HG02970 (cell line): ENCODE results near the gene RABGEF1.
"Not testable (repeated sequence)": the region's sequence is repeated elsewhere in the genome, so short reads cannot be mapped to it uniquely, and the experiment has no call there.

Experiments used
- ATAC-seq: cut with Tn5 transposase; IDR thresholded peaks from one replicate; pipeline ENCODE4 v1.9.1; 2021; ENCODE audit warnings: mild to moderate bottlenecking, moderate library complexity, moderate number of reproducible peaks; ENCODE audit not compliant: unreplicated experiment, low FRiP score

RABGEF1 gene

DNA sequence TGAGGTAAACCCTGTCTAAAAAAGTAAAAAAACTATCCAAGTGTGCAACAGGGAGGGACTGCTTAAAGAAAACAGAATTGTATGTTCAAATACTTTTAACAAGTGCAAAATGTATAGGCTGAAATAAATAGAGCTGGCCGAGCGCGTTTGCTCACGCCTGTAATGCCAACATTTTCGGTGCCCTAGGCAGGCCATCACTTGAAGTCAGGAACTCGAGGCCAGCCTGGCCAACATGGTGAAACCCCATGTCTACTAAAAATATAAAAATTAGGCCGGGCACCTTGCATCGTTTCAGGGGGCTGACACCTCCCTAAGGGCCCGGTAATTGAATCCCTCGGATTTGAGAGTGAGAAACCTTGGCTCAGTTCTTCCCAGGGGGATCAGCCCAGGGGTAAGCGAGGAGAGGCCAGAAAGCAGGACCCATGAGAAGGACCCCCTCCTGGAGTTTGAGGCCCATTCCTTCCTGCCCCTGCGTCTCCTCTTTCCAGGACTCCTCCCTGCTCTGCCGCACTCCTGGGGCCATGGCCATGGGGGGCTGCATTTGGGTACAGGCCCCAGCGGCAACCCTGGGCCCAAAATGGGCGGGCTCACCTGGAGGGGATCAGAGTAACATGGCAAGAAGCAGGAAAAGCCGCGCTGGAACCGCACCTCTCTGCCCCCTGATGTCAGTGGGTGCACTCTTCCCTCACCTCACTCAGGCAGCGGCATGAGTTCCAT lies 105.0 kb downstream of the RABGEF1 start:
- no peak for ATAC-seq

DNA sequence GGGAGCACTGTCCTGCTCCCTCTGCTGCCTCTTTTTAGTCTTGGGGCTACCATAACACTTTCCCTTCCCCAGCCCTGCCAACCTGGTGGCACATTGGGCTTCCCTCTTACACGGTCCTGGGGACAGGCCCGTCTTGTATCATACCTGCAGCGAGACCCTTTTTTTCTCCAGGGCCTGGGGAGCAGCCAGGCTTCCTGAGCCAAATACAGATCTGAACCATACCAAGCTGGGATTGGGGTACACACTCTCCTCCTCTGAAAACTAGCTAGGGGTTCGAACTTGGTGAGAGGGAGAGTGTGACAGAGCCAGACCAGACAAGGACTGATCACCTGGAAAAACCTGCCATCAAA lies 105.5 kb downstream of the RABGEF1 start:
- not testable (repeated sequence) for ATAC-seq

- ATAC-seq, result not testable (repeated sequence)
Observed at GRCh38 chr7:66847523-66847855, 107.0 kb downstream of the RABGEF1 start.

DNA sequence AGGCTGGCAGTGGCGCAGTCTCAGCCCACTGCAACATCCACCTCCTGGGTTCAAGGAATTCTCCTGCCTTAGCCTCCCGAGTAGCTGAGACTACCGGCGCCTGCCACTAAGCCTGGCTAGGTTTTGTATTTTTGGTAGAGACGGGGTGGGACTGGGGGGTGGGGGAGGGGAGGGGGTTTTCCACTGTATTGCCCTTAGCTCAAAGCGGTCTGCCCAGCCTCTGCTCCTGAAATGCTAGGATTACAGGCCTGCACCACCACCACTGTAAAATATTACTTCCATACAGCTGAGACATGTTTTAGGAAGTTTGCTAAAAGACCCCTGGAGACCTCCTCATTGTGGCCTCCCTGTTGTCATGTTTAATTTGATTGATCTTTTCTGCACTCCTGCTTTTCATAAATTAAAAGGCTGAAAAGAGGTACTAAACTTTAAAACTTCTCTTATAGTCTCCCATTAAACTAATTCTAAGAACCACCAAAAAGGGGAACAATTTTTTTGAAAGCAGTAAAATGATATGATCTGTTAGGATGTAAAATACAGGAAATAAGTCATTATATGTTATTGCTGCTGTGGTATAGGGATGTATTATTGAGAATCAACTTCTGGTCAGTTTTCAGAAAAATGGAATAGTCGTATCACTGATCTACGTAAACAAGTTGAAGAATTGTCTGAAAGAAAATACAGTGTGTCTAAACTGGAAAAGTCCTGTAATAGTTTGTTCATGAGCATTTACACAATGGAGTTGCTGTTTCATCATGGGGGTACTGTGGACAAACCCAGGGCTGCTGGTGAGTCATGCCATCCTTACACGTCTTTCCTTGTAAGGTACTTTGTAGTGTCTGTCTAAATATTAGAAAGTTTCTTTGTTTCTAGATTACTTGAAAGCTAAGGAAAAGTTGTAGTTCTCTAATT lies 107.6 kb downstream of the RABGEF1 start:
- no peak for ATAC-seq

DNA sequence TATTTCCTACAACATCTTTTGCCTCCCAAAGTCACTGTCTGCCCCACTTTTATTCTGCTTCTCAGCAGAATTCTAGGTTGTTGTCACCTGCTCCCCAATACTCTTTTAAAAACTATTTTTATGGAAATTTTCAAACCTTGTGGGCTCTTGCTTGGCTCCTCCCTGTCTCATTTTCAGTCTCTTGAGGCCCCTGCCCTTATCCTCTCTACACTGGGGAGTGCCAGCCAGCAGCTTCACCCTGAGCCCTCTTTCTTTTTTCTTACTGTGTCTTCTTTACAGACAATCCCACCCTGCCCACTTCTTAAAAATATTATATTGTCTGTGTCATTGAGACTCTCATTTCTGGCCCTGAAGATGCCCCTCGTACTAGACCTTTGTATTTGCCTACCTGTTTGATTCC lies 118.8 kb downstream of the RABGEF1 start:
- ATAC-seq, result no peak

GRCh38 chr7:66859794-66860645 lies 119.5 kb downstream of the RABGEF1 start:
- no peak for ATAC-seq

DNA sequence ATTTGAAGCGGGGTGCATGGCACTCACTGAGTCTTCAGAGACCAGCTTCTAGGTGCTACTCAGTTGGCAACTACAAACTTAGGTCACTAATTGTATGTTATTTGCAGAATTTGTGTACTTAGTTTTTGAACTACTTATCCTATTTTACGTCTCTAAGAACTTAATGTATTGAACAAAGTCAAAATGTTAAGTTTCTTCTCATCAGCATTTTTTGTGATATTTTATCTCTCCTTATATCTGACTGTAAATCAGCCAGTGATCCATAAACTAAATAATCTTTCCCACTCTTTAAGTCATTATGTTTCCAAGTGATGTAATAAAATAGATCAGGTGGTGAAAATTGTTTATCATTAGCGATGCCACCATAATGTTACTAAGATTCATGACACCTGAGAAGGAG lies 120.2 kb downstream of the RABGEF1 start:
- no peak for ATAC-seq
